ENCODE results near the gene STRIP2. TPM values are rescaled to one million over a fixed set of nuclear protein-coding genes. Genes with fewer than 3 reads are reported as not detected.
"Not testable (repeated sequence)": the region's sequence is repeated elsewhere in the genome, so short reads cannot be mapped to it uniquely, and the experiment has no call there.

Gene STRIP2
- total and polyA plus RNA-seq, 9 of the 15 experiments (the other 6 are each of a cell fraction or from before 2014, with no cell fraction given), result 10.1 to 81.8 (median 42.3) TPM

- CTCF ChIA-PET (ENCODE audit: low intra/inter-chr PET ratio); H3K9ac ChIP-seq (ENCODE audit: insufficient read depth in 1 of 2, low read depth in 2 of 2, low read length in 2 of 2); BruUV-seq (replicated peaks); H3K9me3 ChIP-seq (replicated peaks; ENCODE audit: control insufficient read depth, insufficient read depth, low read depth, low read length); H2AFZ ChIP-seq (ENCODE audit: low read depth, low read length); H3K27me3 ChIP-seq (ENCODE audit: control insufficient read depth in 2 of 2, insufficient read depth in 2 of 2, low read length in 2 of 2); H3K4me1 ChIP-seq (replicated peaks in 1 of 2; ENCODE audit: control insufficient read depth in 2 of 2, insufficient read depth in 2 of 2, low read length in 2 of 2); H3K4me3 ChIP-seq; DNase-seq (ENCODE audit: extremely low read depth in 1 of 4, low spot score in 3 of 4); H4K20me1 ChIP-seq (replicated peaks; ENCODE audit: control insufficient read depth, insufficient read depth, low read length); in situ Hi-C loops (cut with MboI); ATAC-seq; H3K9me1 ChIP-seq (ENCODE audit: control insufficient read depth, insufficient read depth, low read length); H3K4me2 ChIP-seq (ENCODE audit: insufficient read depth, low read length); H3K27ac ChIP-seq (ENCODE audit: extremely low read depth, low read depth, low read length); intact Hi-C loops (cut with micrococcal nuclease); FAIRE-seq: not testable (repeated sequence)
- peaks cover 95% of the 10 kb centered on the region for H3K36me3 ChIP-seq (ENCODE audit: control insufficient read depth, insufficient read depth, low read length)
- H3K79me2 ChIP-seq (ENCODE audit: control insufficient read depth, insufficient read depth, low read length), result peaks cover 11% of the 10 kb centered on the region; the same call in 2 of the 3 replicates
- WGBS (ENCODE audit: insufficient coverage, low coverage, missing lambda C conversion rate), result 18% methylated on average over 2 of the region's 2 CpGs
- POLR2A ChIA-PET, result interaction anchor here (3.7 kb wide), 1 partner anchor 12 kb away, joined by 26 read pairs; the partner anchor contains the start of gene STRIP2
Measured at GRCh38 chr7:129446925-129447324, 12.7 kb downstream of the STRIP2 start.

- CTCF ChIA-PET (ENCODE audit: low intra/inter-chr PET ratio); H2AFZ ChIP-seq (ENCODE audit: low read depth, low read length); H3K79me2 ChIP-seq (ENCODE audit: control insufficient read depth, insufficient read depth, low read length); in situ Hi-C loops (cut with MboI); H3K4me3 ChIP-seq; H3K27ac ChIP-seq (ENCODE audit: extremely low read depth, low read depth, low read length); H3K9me3 ChIP-seq (replicated peaks; ENCODE audit: control insufficient read depth, insufficient read depth, low read depth, low read length); H3K27me3 ChIP-seq (ENCODE audit: control insufficient read depth in 2 of 2, insufficient read depth in 2 of 2, low read length in 2 of 2); DNase-seq (ENCODE audit: extremely low read depth in 1 of 4, low spot score in 3 of 4); H4K20me1 ChIP-seq (replicated peaks; ENCODE audit: control insufficient read depth, insufficient read depth, low read length); BruUV-seq (replicated peaks); H3K9ac ChIP-seq (ENCODE audit: insufficient read depth in 1 of 2, low read depth in 2 of 2, low read length in 2 of 2); intact Hi-C loops (cut with micrococcal nuclease); H3K4me2 ChIP-seq (ENCODE audit: insufficient read depth, low read length); H3K4me1 ChIP-seq (replicated peaks in 1 of 2; ENCODE audit: control insufficient read depth in 2 of 2, insufficient read depth in 2 of 2, low read length in 2 of 2); ATAC-seq; FAIRE-seq; H3K9me1 ChIP-seq (ENCODE audit: control insufficient read depth, insufficient read depth, low read length): not testable (repeated sequence)
- WGBS (ENCODE audit: insufficient coverage, low coverage, missing lambda C conversion rate), result 92% methylated on average over 6 of the region's 6 CpGs
- POLR2A ChIA-PET, result interaction anchor here (1.0 to 3.7 kb wide), 5 partner anchors 8 to 42 kb away, joined by 3 to 26 read pairs (median 5); partner anchors contain the start of gene STRIP2
- H3K36me3 ChIP-seq (ENCODE audit: control insufficient read depth, insufficient read depth, low read length), result peaks cover 96% of the 10 kb centered on the region
Measured at GRCh38 chr7:129447445-129447844, 13.2 kb downstream of the STRIP2 start.

- BruUV-seq (replicated peaks); intact Hi-C loops (cut with micrococcal nuclease); DNase-seq (ENCODE audit: extremely low read depth in 1 of 4, low spot score in 3 of 4): not testable (repeated sequence)
Measured at GRCh38 chr7:129448608-129449007, 14.4 kb downstream of the STRIP2 start.

More at GRCh38 chr7:129448608-129449007, 14.4 kb downstream of the STRIP2 start:
- in situ Hi-C loops (cut with MboI); FAIRE-seq; H3K27me3 ChIP-seq (ENCODE audit: control insufficient read depth in 2 of 2, insufficient read depth in 2 of 2, low read length in 2 of 2); ATAC-seq; CTCF ChIA-PET (ENCODE audit: low intra/inter-chr PET ratio); H3K27ac ChIP-seq (ENCODE audit: extremely low read depth, low read depth, low read length); H3K9me3 ChIP-seq (replicated peaks; ENCODE audit: control insufficient read depth, insufficient read depth, low read depth, low read length); H2AFZ ChIP-seq (ENCODE audit: low read depth, low read length); H4K20me1 ChIP-seq (replicated peaks; ENCODE audit: control insufficient read depth, insufficient read depth, low read length); H3K4me1 ChIP-seq (replicated peaks in 1 of 2; ENCODE audit: control insufficient read depth in 2 of 2, insufficient read depth in 2 of 2, low read length in 2 of 2); H3K4me3 ChIP-seq; H3K9ac ChIP-seq (ENCODE audit: insufficient read depth in 1 of 2, low read depth in 2 of 2, low read length in 2 of 2); H3K79me2 ChIP-seq (ENCODE audit: control insufficient read depth, insufficient read depth, low read length); H3K4me2 ChIP-seq (ENCODE audit: insufficient read depth, low read length); H3K9me1 ChIP-seq (ENCODE audit: control insufficient read depth, insufficient read depth, low read length): not testable (repeated sequence)
- WGBS (ENCODE audit: insufficient coverage, low coverage, missing lambda C conversion rate), result 90% methylated on average over 2 of the region's 2 CpGs
- POLR2A ChIA-PET, result interaction anchor here (1.0 to 3.7 kb wide), 5 partner anchors 10 to 43 kb away, joined by 3 to 26 read pairs (median 5); partner anchors contain the start of gene STRIP2
- H3K36me3 ChIP-seq (ENCODE audit: control insufficient read depth, insufficient read depth, low read length), result peaks cover 96% of the 10 kb centered on the region

Measured in K562 (cell line).